Heart right ventricle (tissue), 16 donors: Measurements from ENCODE around the gene BRAF. TPM values are rescaled to one million over a fixed set of nuclear protein-coding genes. Genes with fewer than 3 reads are reported as not detected.
"Not testable (repeated sequence)": the region's sequence is repeated elsewhere in the genome, so short reads cannot be mapped to it uniquely, and the experiment has no call there.

Experiments used
- ATAC-seq, 8 donors: fragments of 200-7000 bp; cut with Tn5 transposase; one replicate each; pipeline ENCODE4 v1.9.1; 2020; ENCODE audit warnings: mild to moderate bottlenecking in 8 of 8, moderate library complexity in 8 of 8, moderate number of reproducible peaks in 1 of 8
- DNase-seq, 2 donors: peaks; one replicate each; pipeline ENCODE4 v3.0.0-alpha.2; 2020
- H3K27ac ChIP-seq, 10 donors: fragments of 200-600 bp; sonication (generic) in 2 of 10; one replicate each; pipeline versions ENCODE4 v1.5.0 to v1.8.0; 2020 to 2022; ENCODE audit warnings: mild to moderate bottlenecking in 3 of 10
- H3K27me3 ChIP-seq, 7 donors: fragments of 200-600 bp; one replicate each; pipeline ENCODE4 v1.8.0; 2021 to 2022; ENCODE audit warnings: mild to moderate bottlenecking in 2 of 7
- H3K36me3 ChIP-seq, 9 donors: fragments of 200-600 bp; sonication (generic) in 1 of 9; one replicate each; pipeline versions ENCODE4 v1.5.0 to v1.8.0; 2020 to 2022; ENCODE audit warnings: mild to moderate bottlenecking in 2 of 9
- H3K4me1 ChIP-seq, 9 donors: fragments of 200-600 bp; sonication (generic) in 1 of 9; one replicate each; pipeline versions ENCODE4 v1.5.0 to v1.8.0; 2020 to 2022; ENCODE audit warnings: mild to moderate bottlenecking in 4 of 9
- H3K4me3 ChIP-seq, 10 donors: fragments of 200-600 bp; sonication (generic) in 2 of 10; one replicate each; pipeline versions ENCODE4 v1.5.0 to v1.8.0; 2020 to 2022; ENCODE audit warnings: mild to moderate bottlenecking in 7 of 10, moderate library complexity in 2 of 10
- H3K9me3 ChIP-seq, 11 donors: fragments of 200-600 bp in 10 of 11; sonication (generic) in 2 of 11; one replicate each; pipeline versions ENCODE4 v1.5.0 to v1.8.0; 2013 to 2022; ENCODE audit warnings: mild to moderate bottlenecking in 2 of 11, control low read depth in 1 of 11, moderate library complexity in 1 of 11
- WGBS, 2 donors: extraction: QIAGEN DNeasy Blood & Tissue Kit; methylation state at CpG; one replicate each; pipeline ENCODE4 v1.1.7; 2013; ENCODE audit warnings: inconsistent platforms in 1 of 2; 5-methylcytosine and 5-hydroxymethylcytosine counted together
- intact Hi-C, 10 donors: fragments of 100-400 bp; cut with DNase I; formaldehyde crosslinking; loops; one replicate each; pipeline versions ENCODE4 v1.11.1 to v1.14.2; 2022
- polyA plus RNA-seq, 2 donors: library from polyadenylated mRNA; stranded (reverse); fragments of 200-250 nt; gene quantifications; one replicate each; pipeline ENCODE4 v1.2.3, GENCODE V29; 2013
- total RNA-seq, 10 donors: library from RNA; stranded (reverse); fragmentation: NEBNext Ultra II Directional in 3 of 10; extraction: Animal tissue kit (Norgen Biotek cat#: 25700) in 3 of 10; gene quantifications; one replicate each; pipeline versions ENCODE4 v1.2.1 to v1.2.4, GENCODE V29; 2021 to 2023
- TF ChIP-seq, protein P1 (sequence below), 9 donors: fragments of 200-600 bp; sonication (generic) in 2 of 9; IDR thresholded peaks; one replicate each; pipeline versions ENCODE4 v1.5.0 to v1.8.0; 2021 to 2022; ENCODE audit warnings: antibody characterized with exemption in 9 of 9, mild to moderate bottlenecking in 5 of 9, moderate library complexity in 1 of 9
- donor health status: Arrhythmogenic right ventricular cardiomyopathy.
- donor health status: ischemic (EF 13 %, LVEDD 7.1; RV severe dilation, severe dysfunction).
- donor health status: healthy with polysubstance abuse.
- donor health status: DM: no; HTN: yes; CAD: no.
- donor health status: DM: no; HTN: no; CAD: no.
- donor health status: ischemic (EF 25% LVEDD 6.9; RV normal size, moderate dysfunction).
- donor health status: ischemic (EF 25% LVEDD 5.7; RV mildly dilated, moderate dysfunction).
- donor health status: healthy.
- donor health status: DM: yes; HTN: yes; CAD: no.
- donor health status: Ischemic cardiomyopathy.
- donor health status: ischemic (EF 35%, LVEDD 5.7; RV mildly dilated, moderate dysfunction).
- donor health status: nonischemic (EF 11% LVEDD 7.7; RV severe dilation, severe dysfunction).
- donor health status: DM: yes; HTN: yes; CAD: no.
- donor health status: PGD.
- donor health status: ischemic (EF 29% LVEDD 5.4; RV normal size, mild dysfunction).
- donor health status: nonischemic (EF 23%, LVEDD 6.1; RV moderate dilation, normal function).

BRAF gene
- total and polyA plus RNA-seq, 12 donors = 3.8 to 36.8 (median 23.2) TPM

DNA sequence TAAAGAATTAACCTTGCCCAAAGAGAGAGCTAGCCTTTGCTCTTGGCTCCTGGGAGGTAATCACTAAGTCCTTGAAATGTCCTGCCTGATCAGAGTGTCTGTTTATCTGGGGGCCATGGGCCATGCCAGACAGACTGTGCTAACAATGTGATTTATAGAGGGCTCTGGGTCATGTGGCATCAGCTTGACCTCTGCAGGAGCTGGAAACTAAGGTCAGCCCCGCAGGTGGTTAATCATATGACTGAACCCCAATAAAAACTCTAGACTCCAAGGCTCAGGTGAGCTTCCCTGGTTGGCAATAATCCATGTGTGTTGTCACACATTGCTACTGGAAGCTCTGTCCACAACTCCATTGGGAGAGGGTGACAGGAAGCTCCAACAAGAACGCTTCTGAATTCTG, 180.7 kb downstream of the BRAF start:
- Histone ChIP-seq H3K36me3 (peaks cover 0 to 64% (median 7%) of the 10 kb centered on the region in 9 donors), H3K4me3 (no peak overlapping the region), H3K27me3 (no peaks in the 10 kb centered on the region), H3K27ac (no peak overlapping the region), H3K9me3 (no peaks in the 10 kb centered on the region), H3K4me1 (peaks cover 0 to 7% (median 0%) of the 10 kb centered on the region in 9 donors)
- WGBS, 2 donors = 70 to 84% methylated on average over 2 of the region's 2 CpGs
- DNase-seq (no peak), ATAC-seq (no peak)
- TF ChIP-seq, protein P1, sequence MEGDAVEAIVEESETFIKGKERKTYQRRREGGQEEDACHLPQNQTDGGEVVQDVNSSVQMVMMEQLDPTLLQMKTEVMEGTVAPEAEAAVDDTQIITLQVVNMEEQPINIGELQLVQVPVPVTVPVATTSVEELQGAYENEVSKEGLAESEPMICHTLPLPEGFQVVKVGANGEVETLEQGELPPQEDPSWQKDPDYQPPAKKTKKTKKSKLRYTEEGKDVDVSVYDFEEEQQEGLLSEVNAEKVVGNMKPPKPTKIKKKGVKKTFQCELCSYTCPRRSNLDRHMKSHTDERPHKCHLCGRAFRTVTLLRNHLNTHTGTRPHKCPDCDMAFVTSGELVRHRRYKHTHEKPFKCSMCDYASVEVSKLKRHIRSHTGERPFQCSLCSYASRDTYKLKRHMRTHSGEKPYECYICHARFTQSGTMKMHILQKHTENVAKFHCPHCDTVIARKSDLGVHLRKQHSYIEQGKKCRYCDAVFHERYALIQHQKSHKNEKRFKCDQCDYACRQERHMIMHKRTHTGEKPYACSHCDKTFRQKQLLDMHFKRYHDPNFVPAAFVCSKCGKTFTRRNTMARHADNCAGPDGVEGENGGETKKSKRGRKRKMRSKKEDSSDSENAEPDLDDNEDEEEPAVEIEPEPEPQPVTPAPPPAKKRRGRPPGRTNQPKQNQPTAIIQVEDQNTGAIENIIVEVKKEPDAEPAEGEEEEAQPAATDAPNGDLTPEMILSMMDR (IDR thresholded peaks at IDR 0.05) = no peak
- intact Hi-C loops = no loop called here

DNA sequence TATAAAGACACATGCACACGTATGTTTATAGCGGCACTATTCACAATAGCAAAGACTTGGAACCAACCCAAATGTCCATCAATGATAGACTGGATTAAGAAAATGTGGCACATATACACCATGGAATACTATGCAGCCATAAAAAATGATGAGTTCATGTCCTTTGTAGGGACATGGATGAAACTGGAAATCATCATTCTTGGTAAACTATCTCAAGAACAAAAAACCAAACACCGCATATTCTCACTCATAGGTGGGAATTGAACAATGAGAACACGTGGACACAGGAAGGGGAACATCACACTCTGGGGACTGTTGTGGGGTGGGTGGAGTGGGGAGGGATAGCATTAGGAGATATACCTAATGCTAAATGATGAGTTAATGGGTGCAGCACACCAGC, 181.5 kb downstream of the BRAF start:
- ATAC-seq, H3K27me3 ChIP-seq, H3K27ac ChIP-seq, intact Hi-C loops, DNase-seq, H3K4me3 ChIP-seq, H3K4me1 ChIP-seq, H3K9me3 ChIP-seq: not testable (repeated sequence)
- H3K36me3 ChIP-seq = peaks cover 0 to 64% (median 8%) of the 10 kb centered on the region in 9 donors
- 89 to 90% methylated on average over 2 of the region's 4 CpGs for WGBS, 2 donors

DNA sequence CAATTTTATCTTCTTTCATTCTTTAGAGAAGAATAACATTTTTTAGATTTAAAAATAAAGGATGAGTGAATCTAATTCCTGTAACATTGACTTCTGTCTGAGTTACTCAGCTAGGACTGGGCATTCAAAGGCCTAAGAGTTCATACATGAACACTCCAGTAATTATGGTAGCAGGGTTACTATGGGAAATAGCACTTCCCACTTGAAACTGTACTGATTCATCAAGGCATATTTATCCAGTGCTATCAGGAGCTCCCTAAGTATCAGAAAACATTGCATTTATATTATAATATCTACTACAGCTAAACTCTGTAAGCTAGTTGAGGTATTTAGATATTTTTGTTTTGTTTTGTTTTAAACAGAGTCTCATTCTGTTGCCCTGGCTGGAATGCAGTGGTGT, 186.4 kb downstream of the BRAF start:
- intact Hi-C loops = no loop called here

DNA sequence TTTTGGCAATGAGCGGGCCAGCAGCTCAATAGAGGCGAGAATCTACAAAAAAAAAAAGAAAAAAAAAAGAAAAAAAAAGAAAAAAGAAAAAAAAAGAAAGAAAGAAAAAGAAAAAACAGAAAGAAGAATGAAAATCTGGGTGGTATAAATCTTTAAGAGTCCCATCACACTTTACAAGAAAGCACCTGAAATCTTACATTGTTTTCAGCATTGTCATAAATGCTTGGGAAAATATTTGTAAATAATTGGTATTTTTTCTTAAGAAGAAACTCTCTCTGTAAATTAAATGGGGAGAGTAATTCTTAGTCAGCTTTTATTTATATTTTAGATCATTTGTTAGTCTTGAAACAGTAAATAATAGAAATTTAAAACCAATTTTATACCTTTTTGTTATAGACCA, 190.0 kb downstream of the BRAF start:
- WGBS, 2 donors = 96 to 97% methylated on average over 2 of the region's 2 CpGs
- H3K4me1 ChIP-seq = no peaks in the 10 kb centered on the region
- DNase-seq = no peak
- no peak for ATAC-seq
- H3K4me3 ChIP-seq = no peak overlapping the region
- H3K9me3 ChIP-seq = no peaks in the 10 kb centered on the region
- TF ChIP-seq, protein P1 (IDR thresholded peaks at IDR 0.05) = no peak
- H3K27me3 ChIP-seq = no peaks in the 10 kb centered on the region
- intact Hi-C loops = no loop called here
- peaks cover 0 to 81% (median 12%) of the 10 kb centered on the region in 9 donors for H3K36me3 ChIP-seq
- H3K27ac ChIP-seq = no peak overlapping the region

More for the DNA sequence above, 186.4 kb downstream of the BRAF start:
- H3K27ac ChIP-seq = no peak overlapping the region
- peaks cover 0 to 73% (median 12%) of the 10 kb centered on the region in 9 donors for H3K36me3 ChIP-seq
- ATAC-seq = no peak
- no peak overlapping the region for H3K4me3 ChIP-seq
- DNase-seq = no peak
- TF ChIP-seq, protein P1 (IDR thresholded peaks at IDR 0.05) = no peak
- no peaks in the 10 kb centered on the region for H3K4me1 ChIP-seq
- no peaks in the 10 kb centered on the region for H3K9me3 ChIP-seq
- H3K27me3 ChIP-seq = no peaks in the 10 kb centered on the region

DNA sequence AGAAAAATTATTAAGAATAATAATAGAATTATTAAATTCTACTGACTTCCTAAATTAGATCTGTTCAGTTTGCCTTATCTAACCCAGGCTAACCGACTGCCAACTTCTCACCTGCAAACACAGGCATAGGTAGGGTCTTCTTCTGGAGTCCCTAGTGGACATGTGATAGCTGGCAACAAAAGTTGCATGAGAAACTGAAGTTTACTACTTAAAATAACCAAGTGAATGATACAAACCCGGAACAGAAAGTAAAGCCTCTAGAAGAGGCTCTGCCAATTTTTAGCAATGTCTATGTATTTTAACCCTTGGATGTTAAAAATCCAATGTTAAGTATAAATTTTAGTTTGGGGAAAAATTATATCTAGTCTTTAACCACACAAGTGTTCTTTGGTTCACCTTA, 190.6 kb downstream of the BRAF start:
- H3K9me3 ChIP-seq = no peaks in the 10 kb centered on the region
- intact Hi-C loops = no loop called here
- WGBS, 2 donors = 69 to 70% methylated on average over 2 of the region's 2 CpGs
- no peaks in the 10 kb centered on the region for H3K4me1 ChIP-seq
- peaks cover 0 to 81% (median 9%) of the 10 kb centered on the region in 9 donors for H3K36me3 ChIP-seq
- no peaks in the 10 kb centered on the region for H3K27me3 ChIP-seq
- H3K4me3 ChIP-seq = no peak overlapping the region
- ATAC-seq (no peak), DNase-seq (no peak)
- H3K27ac ChIP-seq = no peak overlapping the region
- TF ChIP-seq, protein P1 (IDR thresholded peaks at IDR 0.05) = no peak
